Stimulated activated CD4-positive, alpha-beta T cell treated with anti-CD3 and anti-CD28 coated beads, Interleukin-12 subunit alpha, Interleukin-12 subunit beta, amount 100 ng/mL, for 24 hours (primary cell): Measurements from ENCODE around the gene PLVAP.

Experiments used
- DNase-seq, 2 experiments: peaks; one replicate each; pipeline ENCODE4 v3.0.0-alpha.2; 2020; ENCODE audit warnings: low read depth in 2 of 2

The PLVAP gene

GRCh38 chr19:17323300-17323963 is 53.7 kb downstream of the PLVAP start:
- DNase-seq = no peak

GRCh38 chr19:17322854-17323253 is 54.3 kb downstream of the PLVAP start:
- DNase-seq = no peak

GRCh38 chr19:17321655-17322489 is 55.3 kb downstream of the PLVAP start:
- DNase-seq = no peak

- no peak for DNase-seq
These were observed 56.7 kb downstream of the PLVAP start for GRCh38 chr19:17320435-17320834.

GRCh38 chr19:17319473-17320238 is 57.5 kb downstream of the PLVAP start:
- DNase-seq = no peak

GRCh38 chr19:17318966-17319365 is 58.2 kb downstream of the PLVAP start:
- DNase-seq = no peak

- DNase-seq = no peak
These were observed 63.0 kb downstream of the PLVAP start for GRCh38 chr19:17314007-17314593.

- DNase-seq = no peak
These were observed 64.7 kb downstream of the PLVAP start for GRCh38 chr19:17312189-17313113.

GRCh38 chr19:17311455-17312188 is 65.5 kb downstream of the PLVAP start:
- DNase-seq = no peak

- no peak for DNase-seq
These were observed 67.1 kb downstream of the PLVAP start for GRCh38 chr19:17309965-17310461.

- DNase-seq = peak; percentile 97 to 99
These were observed 67.8 kb downstream of the PLVAP start, which contains the start of gene DDA1 for GRCh38 chr19:17309198-17309964. DDA1 (plus strand) TSS chr19:17309563; CDS start chr19:17309655, 92 bp downstream.

- DNase-seq = no peak
These were observed 69.2 kb downstream of the PLVAP start for GRCh38 chr19:17307876-17308377.

GRCh38 chr19:17306285-17306714 is 70.8 kb downstream of the PLVAP start:
- no peak for DNase-seq

GRCh38 chr19:17305517-17306284 is 71.4 kb downstream of the PLVAP start, which contains the start of gene MRPL34:
MRPL34 (plus strand) TSS chr19:17305872; CDS start chr19:17305893, 21 bp downstream.
- DNase-seq = peak; percentile 89 to 92

GRCh38 chr19:17305216-17305516 is 72.0 kb downstream of the PLVAP start:
- no peak for DNase-seq

- no peak for DNase-seq
These were observed 72.5 kb downstream of the PLVAP start for GRCh38 chr19:17304386-17305215.

GRCh38 chr19:17303940-17304267 is 73.2 kb downstream of the PLVAP start:
- no peak for DNase-seq
